ENCODE data around the gene ATG10.
"Not testable (repeated sequence)": the region's sequence is repeated elsewhere in the genome, so short reads cannot be mapped to it uniquely, and the experiment has no call there.

The ATG10 gene

DNA sequence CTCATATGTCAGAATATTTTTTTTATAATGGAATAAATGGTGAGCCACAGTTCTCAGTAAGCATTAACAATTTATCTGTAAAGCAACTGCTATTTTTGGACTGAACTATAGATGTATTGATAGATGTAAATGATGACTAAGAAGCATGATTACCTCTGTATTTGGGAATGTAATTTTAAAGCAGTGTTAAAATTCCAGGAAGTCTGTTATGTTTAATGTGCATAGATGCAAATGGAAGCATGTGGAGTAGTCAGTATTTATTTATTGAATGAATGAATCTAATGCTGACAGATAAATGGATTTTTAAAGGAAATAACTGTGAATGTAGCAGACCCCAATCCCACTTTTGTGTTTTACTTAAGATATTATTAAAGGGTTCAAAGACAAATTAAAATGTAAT, 95.0 kb downstream of the ATG10 start:
- DNase-seq: no peak

DNA sequence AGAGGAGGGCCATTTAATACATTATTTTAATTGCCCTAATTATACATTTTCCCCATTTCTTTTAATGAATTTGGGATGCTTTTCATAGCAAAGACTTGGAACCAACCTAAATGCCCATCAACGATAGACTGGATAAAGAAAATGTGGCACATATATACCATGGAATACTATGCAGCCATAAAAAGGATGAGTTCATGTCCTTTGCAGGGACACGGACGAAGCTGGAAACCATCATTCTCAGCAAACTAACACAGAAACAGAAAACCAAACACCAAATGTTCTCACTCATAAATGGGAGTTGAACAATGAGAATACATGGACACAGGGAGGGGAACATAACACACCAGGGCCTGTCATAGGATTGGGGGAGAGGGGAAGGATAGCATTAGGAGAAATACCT, 96.2 kb downstream of the ATG10 start:
- not testable (repeated sequence) for DNase-seq

DNA sequence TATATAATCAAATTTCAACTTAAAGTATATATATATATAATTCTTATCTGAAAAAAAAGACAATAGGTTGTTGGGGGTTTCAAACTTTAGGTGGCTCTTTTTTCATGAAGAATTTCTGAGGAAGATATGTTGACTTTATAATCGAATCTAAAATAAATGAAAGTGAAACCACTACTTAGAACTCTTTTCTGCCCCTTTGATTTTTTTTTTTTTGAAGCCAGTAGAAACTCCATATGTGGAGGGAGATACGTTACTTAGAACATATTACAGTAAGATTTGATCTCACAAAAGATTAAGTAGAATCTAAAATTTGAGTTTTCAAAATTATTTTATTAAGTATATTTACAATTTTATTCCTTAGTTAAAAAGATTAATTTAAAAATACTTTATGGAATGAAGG, 96.9 kb downstream of the ATG10 start:
- no peak for DNase-seq

DNA sequence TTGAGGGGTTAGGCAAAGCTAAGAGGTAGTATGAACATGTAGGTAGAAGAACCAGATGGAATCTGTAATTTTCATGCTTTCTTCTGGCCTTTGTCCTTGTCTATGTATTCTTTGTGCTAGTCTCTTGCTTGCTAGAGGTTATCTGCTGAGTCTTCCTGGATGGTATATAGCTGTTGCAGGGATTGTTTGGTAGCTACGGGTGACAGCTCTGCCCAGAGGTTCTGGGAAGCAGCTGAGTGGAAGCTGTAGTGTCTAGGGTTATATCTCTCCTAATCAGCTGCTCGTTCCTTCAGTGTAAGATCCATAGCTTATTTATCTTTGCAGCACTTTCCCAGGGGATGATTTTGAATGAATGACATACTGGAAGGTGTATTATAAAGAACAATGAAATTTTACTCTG, 100.3 kb downstream of the ATG10 start:
- DNase-seq: no peak

DNA sequence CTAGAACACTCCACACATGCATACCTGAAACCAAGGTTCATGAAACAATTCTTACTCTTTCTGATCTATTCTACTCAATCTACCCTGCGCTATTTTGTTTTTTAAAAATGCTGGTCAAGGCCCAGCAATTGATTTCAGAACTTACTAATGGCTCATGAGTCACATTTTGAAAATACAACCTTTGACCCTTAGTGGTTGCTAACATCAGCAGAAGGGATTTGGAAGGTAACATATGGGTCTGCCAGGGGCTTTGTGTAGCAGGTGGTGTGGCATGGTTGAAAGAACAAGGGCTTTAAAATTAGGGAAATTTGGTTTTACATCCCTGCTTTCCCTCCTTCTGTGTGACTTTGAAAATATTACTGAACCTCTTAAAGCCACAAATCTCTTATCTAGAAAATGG, 101.4 kb downstream of the ATG10 start:
- no peak for DNase-seq

DNA sequence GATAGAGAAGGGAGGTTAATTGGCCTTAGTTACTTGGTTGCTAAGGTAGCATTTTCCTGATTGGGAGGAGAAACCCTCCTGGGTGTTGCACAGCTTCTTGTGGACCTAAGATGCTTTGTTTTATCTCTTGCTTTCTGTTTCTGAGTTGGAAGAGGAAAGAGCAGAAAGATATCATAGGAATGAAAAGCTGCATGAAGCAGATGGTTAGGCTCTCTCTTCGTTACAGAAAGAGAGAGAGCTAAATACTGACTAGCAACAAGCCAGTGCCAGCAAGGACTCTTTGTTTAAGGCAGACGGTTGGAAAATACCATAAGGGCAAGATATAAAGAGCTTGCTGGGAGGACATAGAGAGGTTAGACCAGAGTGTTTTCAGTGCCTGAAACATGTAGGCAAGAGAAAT, 103.1 kb downstream of the ATG10 start:
- DNase-seq: no peak

DNA sequence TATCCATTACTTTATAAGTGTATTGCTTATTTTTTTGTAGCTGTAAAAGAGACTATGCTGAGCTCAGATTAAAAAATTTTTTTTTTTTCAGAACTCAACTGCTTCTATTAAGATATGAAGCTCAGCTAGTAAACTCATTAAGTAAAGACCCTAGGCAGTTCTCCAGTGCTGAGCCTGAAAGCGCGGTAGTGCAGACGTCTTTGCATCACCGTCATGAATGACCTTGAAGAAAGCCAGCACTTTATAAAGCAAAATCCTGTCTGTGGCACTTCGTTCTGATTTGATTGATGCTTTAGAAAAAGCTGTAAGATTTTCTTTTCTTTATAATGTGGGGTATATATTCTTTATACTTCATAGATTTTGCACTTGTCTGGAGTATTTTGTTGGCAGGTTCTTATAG, 105.7 kb downstream of the ATG10 start:
- no peak for DNase-seq

DNA sequence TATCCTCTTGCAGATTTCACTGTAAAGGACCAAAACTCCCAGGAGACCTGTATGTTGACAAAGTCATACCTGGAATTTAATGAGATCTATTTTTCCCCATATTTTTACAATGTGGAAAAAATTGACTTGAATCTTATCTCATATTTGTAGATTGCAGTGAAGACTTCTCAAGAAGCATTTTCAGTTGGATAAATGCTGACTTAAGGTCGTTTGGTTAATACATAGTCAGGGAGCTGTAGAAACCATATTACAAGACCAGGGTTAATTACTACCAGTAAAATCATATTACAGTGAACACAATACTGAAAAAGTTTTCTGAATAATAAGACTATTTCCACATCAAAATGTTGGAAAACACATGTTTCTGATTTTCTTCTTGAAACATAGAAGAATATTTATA, 119.8 kb downstream of the ATG10 start:
- DNase-seq: no peak

DNA sequence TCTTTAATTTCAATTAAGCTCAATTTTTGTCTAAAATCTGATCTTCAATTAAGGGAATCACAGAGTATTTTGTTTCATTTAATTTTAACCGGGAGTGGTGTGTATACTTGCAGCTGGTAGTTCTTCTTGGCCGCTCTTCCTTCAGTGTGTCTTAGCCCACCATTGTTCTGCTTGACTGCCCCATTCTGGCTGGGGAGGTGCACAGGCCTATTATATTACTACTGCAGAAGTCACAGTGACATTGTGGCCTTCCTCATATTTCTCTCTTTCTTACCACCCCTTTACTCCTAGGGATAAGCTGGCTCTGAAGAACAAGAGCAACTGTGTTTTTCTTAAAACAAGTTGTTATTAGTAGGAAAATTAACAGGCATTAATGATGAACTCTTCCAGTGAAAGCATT, 123.7 kb downstream of the ATG10 start:
- DNase-seq: no peak

DNA sequence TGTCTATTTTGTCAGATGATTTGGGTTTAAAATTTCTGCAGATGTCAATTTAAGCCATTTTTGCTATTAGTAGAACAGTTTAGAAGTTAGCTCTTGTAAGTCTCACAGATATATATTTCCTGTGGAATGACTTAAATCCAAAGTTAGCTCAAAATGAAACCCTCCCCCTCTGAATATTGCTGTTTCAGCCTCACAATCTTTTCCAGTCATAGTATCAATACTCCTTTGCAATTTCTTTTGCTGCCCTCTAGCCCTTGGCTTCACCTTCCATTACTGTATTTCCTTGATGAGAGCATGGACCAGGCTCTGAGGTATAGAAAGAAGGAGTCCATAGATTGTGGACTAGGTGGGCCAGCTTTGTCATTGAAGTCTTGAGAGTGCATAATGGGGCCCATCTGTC, 124.4 kb downstream of the ATG10 start:
- DNase-seq: no peak

DNA sequence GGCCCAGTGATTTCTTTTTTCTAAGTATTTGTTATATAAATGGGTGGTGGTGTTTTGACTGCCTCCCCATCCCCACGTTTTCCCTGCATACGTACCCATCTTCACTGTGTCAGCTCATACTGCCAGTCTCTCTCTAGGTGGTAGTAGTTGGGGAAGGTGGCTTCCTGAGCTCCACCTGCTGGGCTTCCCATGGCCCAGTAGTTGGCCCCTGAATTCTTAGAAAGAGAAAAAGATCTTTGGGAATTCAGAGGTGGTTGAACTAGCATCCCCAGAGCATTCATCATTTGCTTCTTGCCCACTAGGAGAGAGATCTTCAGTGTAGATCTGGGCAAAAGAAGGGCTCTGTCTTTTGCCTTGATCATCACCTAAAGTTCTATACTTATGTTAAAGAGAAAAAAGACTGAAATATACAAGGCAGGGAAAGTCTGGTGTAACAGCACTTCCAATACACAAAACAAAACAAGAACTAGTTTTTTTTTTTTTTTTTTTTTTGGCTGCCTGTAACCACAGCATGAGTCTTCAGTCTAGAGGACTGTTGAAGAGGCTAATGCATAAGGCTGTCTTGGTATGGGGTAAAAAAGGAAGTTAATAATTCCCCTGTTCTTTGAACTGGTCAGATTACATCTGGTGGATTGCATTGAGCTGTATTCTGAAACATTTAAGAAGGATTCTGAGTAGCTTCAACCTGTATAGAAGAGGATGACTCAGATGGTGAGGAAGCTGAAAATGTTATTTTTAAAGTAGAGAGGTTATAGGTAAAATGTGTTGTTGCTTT, 128.7 kb downstream of the ATG10 start:
- no peak for DNase-seq

DNA sequence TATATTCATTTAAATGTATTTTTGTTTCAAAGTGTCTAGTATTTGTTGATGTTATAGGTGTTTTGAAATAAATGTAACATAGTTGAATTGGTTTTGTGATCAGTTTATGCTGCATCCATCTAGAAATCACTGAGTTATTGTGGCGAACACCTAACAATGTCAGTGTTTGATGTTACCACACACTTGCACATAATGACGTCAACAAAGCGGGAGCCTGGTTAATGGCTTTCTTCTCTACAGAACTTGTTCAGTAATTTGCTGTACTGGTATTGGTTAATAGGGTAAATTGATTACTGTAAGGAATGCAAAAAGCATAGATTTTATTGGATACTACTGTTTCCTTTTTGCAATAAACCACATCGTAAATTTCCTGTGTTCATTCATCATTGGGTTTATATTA, 133.0 kb downstream of the ATG10 start:
- no peak for DNase-seq

DNA sequence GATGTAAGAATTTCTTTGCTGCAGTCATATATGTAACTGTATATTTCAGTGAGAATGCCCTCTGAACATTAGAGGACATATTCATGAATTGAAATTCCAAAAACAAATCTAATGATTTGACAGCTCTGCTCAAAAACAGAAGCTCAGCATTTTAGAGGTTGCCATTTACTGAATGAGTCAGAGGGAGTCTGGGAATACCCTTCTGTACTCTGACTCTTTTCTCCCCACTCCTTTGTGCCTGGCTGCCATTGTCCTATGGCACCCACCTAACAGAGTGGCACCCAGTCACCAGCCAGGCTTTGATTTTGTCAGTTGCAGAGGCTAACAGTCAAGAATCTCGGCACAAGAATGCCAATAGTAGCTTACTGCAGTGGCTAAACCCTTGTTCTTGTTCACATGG, 133.6 kb downstream of the ATG10 start:
- DNase-seq: no peak

DNA sequence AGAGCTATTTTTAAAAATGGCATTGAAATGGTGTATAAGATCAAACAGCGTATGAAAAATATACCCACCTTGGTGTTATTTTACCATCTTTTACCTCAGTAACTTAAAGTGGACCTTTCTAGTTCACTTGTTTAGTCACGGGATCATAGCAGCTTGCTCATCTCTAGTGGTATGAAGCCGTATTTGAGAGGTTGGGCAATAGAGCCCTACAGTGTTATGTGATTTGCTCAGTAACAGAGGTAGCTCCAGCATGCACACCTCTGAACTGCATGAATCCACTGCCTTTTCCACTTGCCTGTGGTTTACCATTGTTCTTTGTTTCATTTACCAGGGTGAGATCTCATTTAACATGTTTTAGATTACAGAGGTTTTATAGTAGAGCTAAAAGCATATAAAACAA, 134.4 kb downstream of the ATG10 start:
- DNase-seq: no peak

DNA sequence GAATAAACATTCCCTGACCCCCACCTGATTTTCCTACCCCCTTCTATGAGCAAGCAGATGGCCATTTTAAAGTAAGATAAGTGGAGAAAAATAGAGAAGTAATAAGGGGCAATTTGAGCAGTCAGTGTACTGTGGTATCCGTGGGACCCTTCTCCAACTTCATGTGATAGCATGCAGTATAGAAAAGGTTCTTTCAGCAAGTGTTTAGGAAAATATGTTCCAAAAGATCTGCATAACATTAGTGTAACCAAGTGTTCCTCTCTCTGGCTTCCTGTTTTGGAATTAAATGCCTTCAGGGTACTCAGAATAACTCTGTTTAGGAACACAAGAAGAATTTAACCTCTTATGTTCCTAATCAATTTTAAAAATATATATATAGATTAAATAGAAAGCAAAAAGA, 134.9 kb downstream of the ATG10 start:
- no peak for DNase-seq

DNA sequence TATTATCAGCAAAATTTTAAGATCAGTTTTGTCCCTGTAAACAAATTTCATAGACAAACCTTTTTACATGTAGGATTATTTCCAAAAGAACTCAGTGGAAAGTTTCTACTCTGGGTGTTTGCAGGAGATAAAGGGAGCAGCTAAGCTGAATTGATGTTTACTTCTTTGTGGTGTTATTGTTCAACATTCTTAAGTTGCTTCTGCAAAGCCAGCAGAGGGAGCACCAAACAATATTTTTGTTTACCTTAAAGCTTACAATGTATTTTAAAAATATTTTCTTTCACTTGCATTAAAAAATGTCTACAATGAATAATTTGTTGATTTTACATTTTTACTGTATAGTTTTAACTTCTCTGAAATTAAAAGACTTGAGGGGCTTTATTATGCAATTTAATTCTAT, 135.4 kb downstream of the ATG10 start:
- no peak for DNase-seq

DNA sequence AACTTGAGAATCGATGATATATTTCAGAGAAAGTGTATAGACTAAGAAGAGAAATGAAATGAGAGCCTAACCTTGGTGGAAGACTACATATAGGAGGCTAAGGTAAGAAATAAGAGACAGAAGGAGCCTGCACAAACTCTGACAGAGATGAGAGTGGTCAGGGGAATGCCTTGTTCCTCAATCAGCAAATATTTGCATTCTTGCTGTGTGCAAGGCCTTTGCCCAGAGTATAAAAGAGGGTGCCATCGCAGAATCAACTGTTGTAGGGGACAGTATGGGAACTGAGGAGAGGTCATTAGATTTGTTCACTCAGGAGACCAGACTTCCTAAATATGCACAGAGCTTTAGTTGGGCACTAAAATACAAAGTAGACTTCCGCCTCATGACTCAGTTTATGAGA, 137.2 kb downstream of the ATG10 start:
- DNase-seq: no peak

DNA sequence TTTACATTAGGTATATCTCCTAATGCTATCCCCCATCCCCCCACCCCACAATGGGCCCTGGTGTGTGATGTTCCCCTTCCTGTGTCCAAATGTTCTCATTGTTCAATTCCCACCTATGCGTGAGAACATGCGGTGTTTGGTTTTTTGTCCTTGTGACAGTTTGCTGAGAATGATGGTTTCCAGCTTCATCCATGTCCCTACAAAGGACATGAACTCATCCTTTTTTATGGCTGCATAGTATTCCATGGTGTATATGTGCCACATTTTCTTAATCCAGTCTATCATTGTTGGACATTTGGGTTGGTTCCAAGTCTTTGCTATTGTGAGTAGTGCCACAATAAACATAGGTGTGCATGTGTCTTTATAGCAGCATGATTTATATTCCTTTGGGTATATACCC, 138.1 kb downstream of the ATG10 start:
- DNase-seq: not testable (repeated sequence)

DNA sequence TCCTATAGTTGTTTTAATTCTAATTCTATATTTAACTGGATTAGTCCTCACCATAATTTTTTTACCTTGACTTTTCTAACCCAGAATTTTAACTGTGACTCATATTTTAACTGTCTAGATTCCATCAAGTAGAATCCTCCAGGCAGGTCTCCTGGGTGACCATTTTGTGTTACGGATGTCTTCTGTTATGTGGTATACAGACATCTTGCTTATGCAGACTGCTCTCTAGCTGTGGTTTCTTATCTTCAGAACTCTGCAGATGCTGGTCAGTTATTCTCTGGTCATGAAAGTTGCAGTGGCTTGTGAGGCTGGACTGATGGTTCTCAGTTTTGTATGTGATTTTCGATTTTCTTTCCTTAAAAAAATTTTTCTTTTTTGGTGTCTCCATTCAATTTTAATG, 139.4 kb downstream of the ATG10 start:
- DNase-seq: no peak

DNA sequence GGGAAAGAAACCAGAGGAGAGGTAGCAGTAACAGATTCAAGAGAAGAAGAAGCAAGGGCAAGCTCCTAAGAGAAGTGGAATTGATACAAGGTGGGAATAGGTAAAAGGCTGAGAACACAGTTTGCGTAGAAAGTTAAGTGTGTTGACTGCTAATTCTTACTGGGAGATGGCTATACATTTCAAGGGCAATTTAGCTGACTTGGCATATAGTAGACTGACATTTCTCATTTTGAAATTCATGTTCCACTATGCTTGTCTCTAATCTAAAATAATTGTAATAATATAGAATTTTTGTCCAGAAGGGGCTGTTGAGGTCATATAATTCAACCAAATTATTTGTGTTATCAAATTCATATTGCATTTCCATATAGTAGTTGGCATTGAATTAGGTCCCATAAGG, 144.0 kb downstream of the ATG10 start:
- no peak for DNase-seq

DNA sequence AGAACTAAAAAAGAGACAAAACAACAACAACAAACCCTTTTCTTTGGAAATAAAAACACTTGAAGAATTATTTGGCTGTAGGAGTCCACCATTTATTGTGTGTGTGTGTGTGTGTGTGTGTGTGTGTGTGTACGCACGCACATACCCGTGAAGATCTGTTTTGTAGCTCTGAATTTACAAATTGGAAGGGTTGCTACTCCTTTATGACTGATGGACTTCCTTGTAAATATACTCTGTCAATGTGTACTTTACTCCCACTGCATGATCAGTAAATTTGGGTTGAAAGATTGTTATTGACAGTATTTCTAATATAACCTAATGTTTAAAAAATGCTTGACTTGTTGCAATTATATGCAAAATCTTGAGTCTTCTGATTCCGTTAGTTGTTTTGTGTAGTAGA, 148.1 kb downstream of the ATG10 start:
- no peak for DNase-seq

DNA sequence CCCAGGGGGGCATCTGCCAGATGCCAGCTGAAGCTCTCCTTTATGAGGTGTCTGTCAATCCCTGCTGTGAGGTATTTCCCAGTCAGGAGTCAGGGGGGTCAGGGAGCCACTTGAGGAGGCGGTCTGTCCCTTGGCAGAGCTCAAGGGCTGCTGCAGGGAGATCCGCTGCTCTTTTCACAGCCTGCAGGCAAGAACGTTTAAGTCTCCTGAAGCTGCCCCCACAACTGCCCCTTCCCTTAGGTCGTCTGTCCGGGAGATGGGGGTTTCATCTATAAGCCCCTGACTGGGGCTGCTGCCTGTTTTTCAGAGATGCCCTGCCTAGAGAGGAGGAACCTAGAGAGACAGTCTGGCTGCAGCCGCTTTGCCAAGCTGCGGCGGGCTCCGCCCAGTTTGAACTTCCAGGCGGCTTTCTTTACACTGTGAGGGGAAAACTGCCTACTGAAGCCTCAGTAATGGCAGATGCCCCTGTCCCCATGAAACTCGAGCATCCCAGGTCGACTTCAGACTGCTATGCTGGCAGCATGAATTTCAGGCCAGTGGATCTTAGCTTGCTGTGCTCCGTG, 158.0 kb downstream of the ATG10 start:
- no peak for DNase-seq

DNA sequence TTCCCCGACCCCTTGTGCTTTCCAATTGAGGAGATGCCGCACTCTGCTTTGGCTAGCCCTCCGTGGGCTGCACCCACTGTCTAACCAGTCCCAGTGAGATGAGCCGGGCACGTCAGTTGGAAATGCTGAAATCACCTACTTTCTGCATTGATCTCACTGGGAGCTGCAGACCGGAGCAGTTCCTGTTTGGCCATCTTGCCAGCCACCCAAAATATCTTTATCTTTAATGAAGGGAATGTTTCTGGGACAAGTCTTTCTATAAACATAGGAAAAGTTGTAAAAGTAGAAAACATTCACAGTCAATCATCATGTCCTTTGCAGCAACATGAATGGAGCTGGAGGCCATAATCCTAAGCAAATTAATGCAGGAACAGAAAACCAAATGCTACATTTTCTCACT, 158.8 kb downstream of the ATG10 start:
- DNase-seq: no peak

DNA sequence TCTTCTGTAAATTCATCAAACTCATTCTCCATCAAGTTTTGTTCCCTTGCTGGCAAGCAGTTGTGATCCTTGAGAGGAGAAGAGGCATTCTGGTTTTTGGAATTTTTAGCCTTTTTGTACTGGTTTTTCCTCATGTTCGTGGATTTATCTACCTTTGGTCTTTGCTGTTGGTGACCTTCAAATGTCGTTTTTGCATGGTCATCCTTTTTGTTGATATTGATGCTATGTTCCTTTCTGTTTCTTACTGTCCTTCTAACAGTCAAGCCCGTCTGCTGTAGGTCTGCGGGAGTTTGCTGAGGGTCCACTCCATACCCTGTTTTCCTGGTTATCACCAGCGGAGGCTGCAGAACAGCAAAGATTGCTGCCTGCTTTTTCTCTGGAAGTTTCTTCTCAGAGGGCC, 165.4 kb downstream of the ATG10 start:
- DNase-seq: no peak

DNA sequence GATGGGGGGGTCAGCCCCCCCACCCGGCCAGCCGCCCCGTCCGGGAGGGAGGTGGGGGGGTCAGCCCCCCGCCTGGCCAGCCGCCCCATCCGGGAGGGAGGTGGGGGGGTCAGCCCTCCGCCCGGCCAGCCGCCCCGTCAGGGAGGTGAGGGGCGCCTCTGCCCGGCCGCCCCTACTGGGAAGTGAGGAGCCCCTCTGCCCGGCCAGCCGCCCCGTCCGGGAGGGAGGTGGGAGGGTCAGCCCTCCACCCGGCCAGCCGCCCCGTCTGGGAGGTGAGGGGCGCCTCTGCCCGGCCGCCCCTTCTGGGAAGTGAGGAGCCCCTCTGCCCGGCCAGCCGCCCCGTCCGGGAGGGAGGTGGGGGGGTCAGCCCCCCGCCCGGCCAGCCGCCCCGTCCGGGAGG, 168.0 kb downstream of the ATG10 start:
- DNase-seq: not testable (repeated sequence)

All from stimulated activated CD4-positive, alpha-beta T cell treated with anti-CD3 and anti-CD28 coated beads, Interleukin-4, amount 100 ng/mL, for 1 hour (primary cell).